RWPE1 (cell line): ENCODE measurements around the gene ADAMTSL2.

ENCODE experiments used
- CTCF ChIA-PET: fragments of 350-600 bp; sonication (Branson Sonifier 250); formaldehyde crosslinking; extraction: SDS; loops from one replicate; lab custom pipeline; 2021; lab: Yijun Ruan, JAX
- POLR2A ChIA-PET: fragments of 400-600 bp; formaldehyde crosslinking; extraction: SDS; loops from one replicate; lab custom pipeline; 2020; ENCODE audit warnings: antibody characterized with exemption; ENCODE audit not compliant: low non-redundant PET; lab: Yijun Ruan, JAX
- DNase-seq: peaks from one replicate; pipeline ENCODE4 v3.0.0; 2012; ENCODE audit warnings: low spot score
- H3K27ac ChIP-seq: fragments of 450-650 bp; 2 replicates; pipeline ENCODE4 v1.5.1; 2017
- TF ChIP-seq, protein P1 (sequence below): fragments of 450-650 bp; conservative IDR thresholded peaks from 2 replicates; pipeline ENCODE4 v1.5.1; 2017; ENCODE audit warnings: low read depth, mild to moderate bottlenecking

ADAMTSL2 gene

GRCh38 chr9:133577737-133578112 is 43.2 kb downstream of the ADAMTSL2 start:
- no peak for DNase-seq
- TF ChIP-seq, protein P1, sequence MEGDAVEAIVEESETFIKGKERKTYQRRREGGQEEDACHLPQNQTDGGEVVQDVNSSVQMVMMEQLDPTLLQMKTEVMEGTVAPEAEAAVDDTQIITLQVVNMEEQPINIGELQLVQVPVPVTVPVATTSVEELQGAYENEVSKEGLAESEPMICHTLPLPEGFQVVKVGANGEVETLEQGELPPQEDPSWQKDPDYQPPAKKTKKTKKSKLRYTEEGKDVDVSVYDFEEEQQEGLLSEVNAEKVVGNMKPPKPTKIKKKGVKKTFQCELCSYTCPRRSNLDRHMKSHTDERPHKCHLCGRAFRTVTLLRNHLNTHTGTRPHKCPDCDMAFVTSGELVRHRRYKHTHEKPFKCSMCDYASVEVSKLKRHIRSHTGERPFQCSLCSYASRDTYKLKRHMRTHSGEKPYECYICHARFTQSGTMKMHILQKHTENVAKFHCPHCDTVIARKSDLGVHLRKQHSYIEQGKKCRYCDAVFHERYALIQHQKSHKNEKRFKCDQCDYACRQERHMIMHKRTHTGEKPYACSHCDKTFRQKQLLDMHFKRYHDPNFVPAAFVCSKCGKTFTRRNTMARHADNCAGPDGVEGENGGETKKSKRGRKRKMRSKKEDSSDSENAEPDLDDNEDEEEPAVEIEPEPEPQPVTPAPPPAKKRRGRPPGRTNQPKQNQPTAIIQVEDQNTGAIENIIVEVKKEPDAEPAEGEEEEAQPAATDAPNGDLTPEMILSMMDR = no peak
- ChIA-PET POLR2A (no interaction called here), CTCF (no interaction called here)
- H3K27ac ChIP-seq = no peak overlapping the region

GRCh38 chr9:133578524-133579441 is 44.3 kb downstream of the ADAMTSL2 start:
- CTCF ChIA-PET = interaction anchor here (0.6 kb wide), 1 partner anchor 312 kb away, joined by 3 read pairs; no protein-coding TSS in a partner anchor
- TF ChIP-seq, protein P1 = no peak
- POLR2A ChIA-PET = no interaction called here
- H3K27ac ChIP-seq = no peak overlapping the region
- DNase-seq = no peak

GRCh38 chr9:133579601-133580418 is 45.3 kb downstream of the ADAMTSL2 start:
- TF ChIP-seq, protein P1 = no peak
- no peak overlapping the region for H3K27ac ChIP-seq
- no peak for DNase-seq
- ChIA-PET POLR2A (no interaction called here), CTCF (interaction anchor here (0.6 kb wide), 1 partner anchor 311 kb away, joined by 3 read pairs; no protein-coding TSS in a partner anchor)

DNA sequence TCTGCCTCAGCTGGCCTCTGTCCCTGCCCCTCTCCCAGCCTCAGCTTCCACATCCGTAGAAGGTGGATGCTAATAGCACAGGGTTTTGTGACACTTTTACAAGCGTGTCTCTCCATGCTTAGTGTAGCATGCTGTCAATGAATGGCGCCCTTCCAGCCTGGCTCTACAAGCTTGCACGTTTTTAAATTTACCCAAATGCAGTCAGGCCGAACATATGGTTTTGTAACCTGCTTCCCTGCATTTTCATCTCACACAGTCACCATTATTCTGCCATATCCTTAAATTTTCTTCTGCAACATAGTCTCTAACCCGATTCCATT is 45.9 kb downstream of the ADAMTSL2 start:
- no peak for DNase-seq
- TF ChIP-seq, protein P1 = no peak
- ChIA-PET CTCF (no interaction called here), POLR2A (no interaction called here)
- no peak overlapping the region for H3K27ac ChIP-seq

GRCh38 chr9:133581011-133581410 is 46.5 kb downstream of the ADAMTSL2 start:
- H3K27ac ChIP-seq = no peak overlapping the region
- no peak for DNase-seq
- CTCF ChIA-PET = no interaction called here
- POLR2A ChIA-PET = no interaction called here
- TF ChIP-seq, protein P1 = no peak
